GM12873 (cell line): ENCODE data around the gene XRCC5.

Experiments used
- CTCF ChIP-seq: IDR thresholded peaks from 2 replicates; pipeline ENCODE4 v1.5.1; 2012; ENCODE audit warnings: low read depth, mild to moderate bottlenecking, moderate library complexity, low read length, control low read depth; ENCODE audit not compliant: insufficient read depth; ENCODE audit errors: missing control alignments

The XRCC5 gene

GRCh38 chr2:216148983-216149382, 39.8 kb downstream of the XRCC5 start:
- no peak for TF ChIP-seq CTCF

DNA sequence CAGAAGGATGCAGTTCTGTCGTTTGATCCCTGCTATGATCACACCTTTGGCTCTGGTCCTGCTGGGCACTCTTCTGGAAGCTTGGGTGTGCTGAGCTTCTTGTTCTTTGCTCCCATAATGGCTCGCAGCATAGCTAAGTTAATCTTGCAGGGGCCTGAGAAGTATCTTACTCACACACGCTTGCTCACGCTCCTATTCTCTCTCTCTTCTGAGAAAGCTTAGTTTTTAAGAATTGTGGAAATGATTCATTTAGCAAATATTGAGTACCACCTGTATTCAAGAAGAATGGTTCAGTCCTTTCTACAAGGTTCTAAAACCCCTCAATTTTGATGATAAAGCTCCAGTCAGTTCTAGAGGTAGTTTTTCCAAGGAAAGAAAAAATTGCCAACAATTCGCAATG, 40.6 kb downstream of the XRCC5 start:
- no peak for TF ChIP-seq CTCF

- no peak for TF ChIP-seq CTCF
Measured at GRCh38 chr2:216151313-216152025, 42.3 kb downstream of the XRCC5 start.

DNA sequence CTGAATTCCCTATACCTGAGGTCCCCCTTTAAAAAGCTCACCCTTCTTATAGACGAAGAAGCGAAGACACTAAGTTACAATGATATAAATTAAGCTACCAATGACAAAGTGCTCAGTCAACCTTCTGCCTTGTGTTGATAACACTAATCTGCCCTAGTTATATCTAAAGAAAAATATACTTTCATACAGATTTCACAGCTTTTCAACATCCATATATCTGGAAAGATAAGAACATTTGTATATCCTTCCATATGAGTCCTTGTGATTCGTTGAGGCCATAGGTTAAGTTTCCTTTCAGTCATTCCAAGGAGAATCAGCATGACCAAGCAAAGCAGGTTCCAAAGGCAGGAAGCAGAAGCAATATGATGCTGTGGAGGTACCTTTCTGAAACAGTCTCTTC, 46.8 kb downstream of the XRCC5 start:
- no peak for TF ChIP-seq CTCF

DNA sequence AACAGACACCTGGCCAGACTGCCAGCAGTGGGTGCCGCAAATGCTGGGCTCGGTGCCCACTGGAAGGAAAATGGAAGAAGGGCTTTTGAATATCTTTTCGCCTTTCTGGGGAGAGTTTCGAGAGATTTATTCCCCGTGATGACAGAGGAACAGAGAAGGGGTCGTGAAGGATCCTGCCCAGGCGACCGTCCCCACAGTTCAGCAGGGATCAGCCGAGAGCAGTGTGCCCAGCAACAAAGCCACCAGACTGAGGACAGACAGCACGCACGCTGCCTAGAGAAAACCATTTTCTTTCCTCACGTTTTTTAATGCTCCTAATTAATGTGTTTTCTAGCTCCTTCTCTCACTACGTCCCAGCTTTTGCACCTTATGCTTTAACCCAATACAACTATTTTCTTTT, 47.7 kb downstream of the XRCC5 start:
- TF ChIP-seq CTCF: no peak

DNA sequence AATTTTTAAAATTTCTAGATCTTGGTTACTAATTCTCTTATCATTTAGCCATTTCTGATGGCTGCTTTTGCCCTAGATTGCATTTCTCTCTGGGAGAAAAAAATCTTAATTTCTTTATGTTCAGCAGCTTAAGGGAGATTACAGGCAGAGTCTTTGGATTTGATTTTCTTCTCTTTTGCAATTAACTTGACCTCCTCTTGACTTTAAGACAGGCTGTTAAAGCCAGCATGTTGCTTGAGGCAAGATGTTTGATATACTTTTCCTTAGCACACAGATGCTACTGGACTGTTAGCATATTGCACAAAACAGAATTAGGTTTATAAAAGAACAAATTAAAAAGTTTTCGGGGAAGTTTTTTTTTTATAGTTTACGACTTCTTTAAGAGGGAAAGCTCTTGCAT, 50.0 kb downstream of the XRCC5 start:
- TF ChIP-seq CTCF: no peak

- no peak for TF ChIP-seq CTCF
Measured at GRCh38 chr2:216159646-216160045, 50.5 kb downstream of the XRCC5 start.
